ENCODE data around the gene NELL1.

DNA sequence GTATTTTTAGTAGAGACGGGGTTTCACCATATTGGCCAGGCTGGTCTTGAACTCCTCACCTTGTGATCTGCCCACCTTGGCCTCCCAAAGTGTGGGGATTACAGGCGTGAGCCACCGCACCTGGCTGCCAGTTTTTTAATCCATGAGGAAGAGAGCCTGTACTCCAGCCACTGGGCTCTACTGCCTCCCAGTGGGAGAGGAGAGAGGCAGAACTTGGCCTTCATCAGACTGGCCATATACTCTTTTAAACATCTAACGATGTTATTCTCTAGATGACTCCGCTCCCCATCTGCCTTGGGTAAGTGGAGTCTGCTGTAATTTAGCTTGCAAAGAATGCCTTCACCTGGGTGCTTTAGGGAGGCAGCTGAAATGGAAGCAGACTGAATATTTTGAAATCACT lies 35.3 kb upstream of the NELL1 start:
- no peak for TF ChIP-seq CTCF (IDR thresholded peaks at IDR 0.05 in 4 of 5, conservative IDR thresholded peaks at IDR 0.05 in 1 of 5)
- no peak for TF ChIP-seq POLR2A (IDR thresholded peaks at IDR 0.05)
